PC-3 (cell line): ENCODE measurements around the gene STK4. TPM values are rescaled to one million over a fixed set of nuclear protein-coding genes. Genes with fewer than 3 reads are reported as not detected.

ENCODE experiments used
- ATAC-seq: fragments of 200-7000 bp; cut with Tn5 transposase; 2 replicates; pipeline ENCODE4 v1.9.1; 2020; ENCODE audit warnings: mild to moderate bottlenecking, moderate library complexity
- BruUV-seq: library from RNA; stranded (reverse); fragments of 400-500 nt; replicated peaks from 2 replicates; lab custom pipeline; 2021; lab: Mats Ljungman, UMichigan
- CTCF ChIA-PET: fragments of 300-600 bp; sonication (Branson Sonifier 250); formaldehyde crosslinking; loops from one replicate; lab custom pipeline; 2022; ENCODE audit warnings: antibody characterized with exemption; lab: Charles Lee
- POLR2A ChIA-PET: fragments of 300-600 bp; sonication (Branson Sonifier 250); formaldehyde crosslinking; loops from one replicate; lab custom pipeline; 2022; ENCODE audit warnings: antibody characterized with exemption; ENCODE audit not compliant: unreplicated experiment; lab: Charles Lee
- DNase-seq: peaks from one replicate; pipeline ENCODE4 v3.0.0-alpha.2; 2015
- H2AFZ ChIP-seq: fragments of 300-600 bp; sonication (generic); 2 replicates; pipeline ENCODE4 v1.6.0; 2016; ENCODE audit warnings: antibody characterized with exemption, low read length
- H3F3A ChIP-seq: fragments of 300-600 bp; sonication (generic); one replicate; pipeline ENCODE4 v1.6.0; 2017; ENCODE audit warnings: antibody characterized with exemption, low read length, control low read depth, mild to moderate bottlenecking; ENCODE audit not compliant: unreplicated experiment
- H3K27ac ChIP-seq: fragments of 300-600 bp; sonication (generic); 2 replicates; pipeline ENCODE4 v1.5.1; 2016; ENCODE audit warnings: mild to moderate bottlenecking, low read length
- H3K27me3 ChIP-seq: fragments of 300-600 bp; sonication (generic); 2 replicates; pipeline ENCODE4 v1.6.1; 2016; ENCODE audit warnings: low read length, mixed read lengths
- H3K36me3 ChIP-seq: fragments of 300-600 bp; sonication (generic); 2 replicates; pipeline ENCODE4 v1.6.1; 2016; ENCODE audit warnings: low read depth, mixed run types, low read length, mixed read lengths
- H3K4me1 ChIP-seq: fragments of 300-600 bp; sonication (generic); 2 replicates; pipeline ENCODE4 v1.5.1; 2016; ENCODE audit warnings: low read length; ENCODE audit not compliant: insufficient read depth
- H3K4me2 ChIP-seq: fragments of 300-600 bp; sonication (generic); 2 replicates; pipeline ENCODE4 v1.6.0; 2016; ENCODE audit warnings: low read length
- H3K4me3 ChIP-seq: fragments of 300-600 bp; sonication (generic); 2 replicates; pipeline ENCODE4 v1.5.1; 2016; ENCODE audit warnings: mild to moderate bottlenecking, low read length, mixed read lengths
- H3K79me2 ChIP-seq: fragments of 300-600 bp; sonication (generic); 2 replicates; pipeline ENCODE4 v1.6.1; 2017; ENCODE audit warnings: low read length, mixed read lengths
- H3K9ac ChIP-seq: fragments of 300-600 bp; sonication (generic); 2 replicates; pipeline ENCODE4 v1.6.0; 2016; ENCODE audit warnings: mild to moderate bottlenecking, low read length
- H3K9me2 ChIP-seq: fragments of 300-600 bp; sonication (generic); replicated peaks from 2 replicates; pipeline ENCODE4 v1.6.1; 2016; ENCODE audit warnings: mixed run types, low read length, mixed read lengths
- H3K9me3 ChIP-seq: fragments of 300-600 bp; sonication (generic); 2 replicates; pipeline ENCODE4 v1.6.1; 2016; ENCODE audit warnings: low read length, mixed read lengths
- H4K20me1 ChIP-seq: fragments of 300-600 bp; sonication (generic); 2 replicates; pipeline ENCODE4 v1.6.1; 2016; ENCODE audit warnings: low read length, mixed read lengths
- EZH2 ChIP-seq: fragments of 300-600 bp; sonication (generic); IDR thresholded peaks from one replicate; pipeline ENCODE4 v1.6.1; 2017; ENCODE audit warnings: antibody characterized with exemption, mild to moderate bottlenecking, low read length; ENCODE audit not compliant: unreplicated experiment
- EZH2phosphoT487 ChIP-seq: fragments of 300-600 bp; sonication (generic); IDR thresholded peaks from 2 replicates; pipeline ENCODE4 v1.6.1; 2018; ENCODE audit warnings: mild to moderate bottlenecking, antibody characterized with exemption, low read length, borderline replicate concordance
- intact Hi-C: fragments of 100-400 bp; cut with micrococcal nuclease; formaldehyde crosslinking; loops from 2 replicates; pipeline ENCODE4 v1.9.0; 2023
- total RNA-seq: library from RNA; depleted of rRNA; stranded (reverse); fragments of >200 nt; gene quantifications from 2 replicates; pipeline ENCODE4 v1.2.3, GENCODE V29; 2014
- TF ChIP-seq, protein P1 (sequence below): fragments of 300-600 bp; sonication (generic); conservative IDR thresholded peaks from 2 replicates; pipeline ENCODE4 v1.5.1; 2017; ENCODE audit warnings: antibody characterized with exemption, low read depth, mild to moderate bottlenecking, low read length

STK4 gene
- total RNA-seq, 1 experiment from 2014 or later, result 18.6 TPM

DNA sequence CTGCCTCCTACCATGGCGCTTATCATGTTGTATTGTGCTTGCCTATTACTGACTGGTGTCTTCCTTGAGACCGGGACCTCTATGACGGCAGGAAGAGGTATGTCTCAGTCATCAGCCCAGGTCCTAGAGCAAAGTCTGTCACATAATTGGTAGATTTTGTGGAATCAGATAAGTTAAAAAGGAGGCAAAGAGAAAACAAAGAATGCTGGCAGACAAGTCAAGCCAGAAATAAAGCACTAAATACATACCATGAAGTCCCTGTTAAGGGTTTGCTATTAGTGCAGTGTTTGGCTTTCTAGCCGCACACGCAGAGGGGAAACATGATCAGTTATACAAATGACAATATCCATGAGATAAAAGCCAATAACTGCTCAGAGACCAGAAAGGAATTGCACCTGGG, 12.1 kb upstream of the STK4 start:
- POLR2A ChIA-PET, result no interaction called here
- H3K36me3 ChIP-seq, result peaks cover 82% of the 10 kb centered on the region
- H3K79me2 ChIP-seq, result peaks cover 62% of the 10 kb centered on the region
- BruUV-seq, result no TSS peak
- ATAC-seq, result no peak
- TF ChIP-seq, protein P1, sequence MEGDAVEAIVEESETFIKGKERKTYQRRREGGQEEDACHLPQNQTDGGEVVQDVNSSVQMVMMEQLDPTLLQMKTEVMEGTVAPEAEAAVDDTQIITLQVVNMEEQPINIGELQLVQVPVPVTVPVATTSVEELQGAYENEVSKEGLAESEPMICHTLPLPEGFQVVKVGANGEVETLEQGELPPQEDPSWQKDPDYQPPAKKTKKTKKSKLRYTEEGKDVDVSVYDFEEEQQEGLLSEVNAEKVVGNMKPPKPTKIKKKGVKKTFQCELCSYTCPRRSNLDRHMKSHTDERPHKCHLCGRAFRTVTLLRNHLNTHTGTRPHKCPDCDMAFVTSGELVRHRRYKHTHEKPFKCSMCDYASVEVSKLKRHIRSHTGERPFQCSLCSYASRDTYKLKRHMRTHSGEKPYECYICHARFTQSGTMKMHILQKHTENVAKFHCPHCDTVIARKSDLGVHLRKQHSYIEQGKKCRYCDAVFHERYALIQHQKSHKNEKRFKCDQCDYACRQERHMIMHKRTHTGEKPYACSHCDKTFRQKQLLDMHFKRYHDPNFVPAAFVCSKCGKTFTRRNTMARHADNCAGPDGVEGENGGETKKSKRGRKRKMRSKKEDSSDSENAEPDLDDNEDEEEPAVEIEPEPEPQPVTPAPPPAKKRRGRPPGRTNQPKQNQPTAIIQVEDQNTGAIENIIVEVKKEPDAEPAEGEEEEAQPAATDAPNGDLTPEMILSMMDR, result no peak
- no peak for TF ChIP-seq EZH2
- no peak for TF ChIP-seq EZH2phosphoT487
- CTCF ChIA-PET, result no interaction called here
- no peak overlapping the region for H3K9ac ChIP-seq
- intact Hi-C loops, result no loop called here
- no peaks in the 10 kb centered on the region for H3K9me3 ChIP-seq
- no peak overlapping the region for H3K4me2 ChIP-seq
- H3K27me3 ChIP-seq, result no peaks in the 10 kb centered on the region
- peaks cover 19% of the 10 kb centered on the region for H3K4me1 ChIP-seq
- no peak overlapping the region for H3K27ac ChIP-seq
- no peaks in the 10 kb centered on the region for H3F3A ChIP-seq
- no peak overlapping the region for H3K4me3 ChIP-seq
- DNase-seq, result no peak
- no peak overlapping the region for H2AFZ ChIP-seq
- H3K9me2 ChIP-seq, result no peaks in the 10 kb centered on the region
- H4K20me1 ChIP-seq, result peaks cover 66% of the 10 kb centered on the region

DNA sequence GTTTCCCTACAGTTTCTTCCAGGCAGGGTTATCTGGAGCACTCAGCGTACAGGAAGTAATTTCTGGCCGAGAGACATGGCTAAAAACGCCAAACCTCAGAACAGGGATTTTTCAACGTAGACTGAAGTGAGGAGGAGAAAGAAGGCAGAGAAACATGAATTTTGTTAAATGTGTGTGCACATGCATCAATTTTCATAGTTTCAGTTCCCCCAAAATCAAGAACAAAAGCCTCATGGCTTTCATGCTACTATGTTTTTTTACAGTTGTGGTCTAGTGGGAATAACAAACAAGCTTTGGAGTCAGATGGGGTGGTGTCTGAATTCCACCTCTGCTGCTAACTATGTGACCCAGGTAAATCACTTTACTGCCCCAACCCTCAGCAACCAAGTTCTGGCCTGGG, 11.0 kb upstream of the STK4 start:
- intact Hi-C loops, result no loop called here
- Histone ChIP-seq H3K36me3 (peaks cover 75% of the 10 kb centered on the region), H3K4me1 (peaks cover 21% of the 10 kb centered on the region), H3K27me3 (no peaks in the 10 kb centered on the region), H3K27ac (no peak overlapping the region), H3K9me3 (no peaks in the 10 kb centered on the region), H3K9me2 (no peaks in the 10 kb centered on the region), H3K4me3 (no peak overlapping the region), H3K79me2 (peaks cover 72% of the 10 kb centered on the region), H4K20me1 (peaks cover 69% of the 10 kb centered on the region), H3K9ac (no peak overlapping the region), H2AFZ (no peak overlapping the region), H3F3A (no peaks in the 10 kb centered on the region), H3K4me2 (no peak overlapping the region)
- TF ChIP-seq, protein P1, result no peak
- TF ChIP-seq EZH2phosphoT487 (no peak), EZH2 (no peak)
- DNase-seq (no peak), ATAC-seq (no peak)
- ChIA-PET CTCF (no interaction called here), POLR2A (no interaction called here)
- no TSS peak for BruUV-seq

DNA sequence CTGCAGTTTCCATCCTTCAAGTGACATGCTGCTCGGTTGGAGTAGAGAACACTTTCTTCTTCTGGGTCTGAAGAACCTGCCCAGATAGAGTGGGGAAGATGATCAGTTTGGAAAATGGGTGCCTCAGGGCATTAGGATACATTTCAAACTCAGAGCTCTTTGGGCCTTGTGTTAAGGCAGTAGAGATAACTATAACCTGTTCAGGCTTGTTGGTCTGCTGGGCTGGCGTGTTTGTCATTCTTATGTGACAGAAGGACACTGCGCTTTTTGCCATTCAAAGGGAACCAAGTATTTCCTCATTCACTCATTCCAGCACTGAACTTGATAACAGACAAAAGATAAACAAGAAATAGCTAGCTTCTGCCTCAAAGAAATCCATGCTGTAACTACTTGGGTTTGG, 9.9 kb upstream of the STK4 start:
- no peak overlapping the region for H3K4me2 ChIP-seq
- H4K20me1 ChIP-seq, result peaks cover 69% of the 10 kb centered on the region
- H3K4me1 ChIP-seq, result peaks cover 32% of the 10 kb centered on the region
- ChIA-PET CTCF (no interaction called here), POLR2A (no interaction called here)
- no peaks in the 10 kb centered on the region for H3F3A ChIP-seq
- ATAC-seq (no peak), DNase-seq (no peak)
- H3K36me3 ChIP-seq, result peaks cover 64% of the 10 kb centered on the region
- H3K4me3 ChIP-seq, result no peak overlapping the region
- H3K9me3 ChIP-seq, result no peaks in the 10 kb centered on the region
- no peaks in the 10 kb centered on the region for H3K9me2 ChIP-seq
- intact Hi-C loops, result no loop called here
- H2AFZ ChIP-seq, result no peak overlapping the region
- H3K27me3 ChIP-seq, result no peaks in the 10 kb centered on the region
- BruUV-seq, result no TSS peak
- TF ChIP-seq EZH2phosphoT487, result no peak
- TF ChIP-seq, protein P1, result no peak
- TF ChIP-seq EZH2, result no peak
- H3K79me2 ChIP-seq, result peaks cover 72% of the 10 kb centered on the region
- no peak overlapping the region for H3K27ac ChIP-seq
- no peak overlapping the region for H3K9ac ChIP-seq
